ENCODE measurements around the gene MECP2.
A peak's percentile ranks its signal among the peaks of the same experiment; 100 is the strongest.

The MECP2 gene

DNA sequence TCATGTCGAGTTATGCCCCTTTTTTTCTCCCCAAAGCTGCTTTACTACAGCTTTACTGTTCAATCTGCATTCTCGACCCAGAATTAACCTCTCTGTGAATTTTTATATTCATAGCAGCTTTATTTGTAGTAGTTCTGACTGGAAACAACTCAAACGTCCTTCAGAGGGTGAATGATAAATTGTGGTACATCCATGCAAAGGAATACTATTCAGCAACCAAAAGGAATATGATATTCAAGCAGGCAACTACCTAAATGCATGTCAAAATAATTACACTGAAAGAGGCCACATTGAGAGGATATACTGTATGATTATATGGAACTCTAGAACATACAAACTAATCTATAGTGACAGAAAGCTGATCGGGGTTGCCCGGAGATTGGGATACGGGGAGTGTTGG lies 20.0 kb upstream of the MECP2 start:
- TF ChIP-seq ZFP30 (CRISPR knock-in tag; IDR thresholded peaks at IDR 0.05): no peak
- no peak for TF ChIP-seq CSDC2 (CRISPR knock-in tag; IDR thresholded peaks at IDR 0.05)
- TF ChIP-seq ZNF565 (CRISPR knock-in tag; conservative IDR thresholded peaks at IDR 0.05; ENCODE audit: low read depth): no peak
- TF ChIP-seq TCF4 (CRISPR knock-in tag; IDR thresholded peaks at IDR 0.05; ENCODE audit: borderline replicate concordance): no peak
- no peak for TF ChIP-seq CREB5 (CRISPR knock-in tag; IDR thresholded peaks at IDR 0.05; ENCODE audit: low read depth)
- TF ChIP-seq ZNF70 (CRISPR knock-in tag; IDR thresholded peaks at IDR 0.05): no peak
- TF ChIP-seq, protein P1, sequence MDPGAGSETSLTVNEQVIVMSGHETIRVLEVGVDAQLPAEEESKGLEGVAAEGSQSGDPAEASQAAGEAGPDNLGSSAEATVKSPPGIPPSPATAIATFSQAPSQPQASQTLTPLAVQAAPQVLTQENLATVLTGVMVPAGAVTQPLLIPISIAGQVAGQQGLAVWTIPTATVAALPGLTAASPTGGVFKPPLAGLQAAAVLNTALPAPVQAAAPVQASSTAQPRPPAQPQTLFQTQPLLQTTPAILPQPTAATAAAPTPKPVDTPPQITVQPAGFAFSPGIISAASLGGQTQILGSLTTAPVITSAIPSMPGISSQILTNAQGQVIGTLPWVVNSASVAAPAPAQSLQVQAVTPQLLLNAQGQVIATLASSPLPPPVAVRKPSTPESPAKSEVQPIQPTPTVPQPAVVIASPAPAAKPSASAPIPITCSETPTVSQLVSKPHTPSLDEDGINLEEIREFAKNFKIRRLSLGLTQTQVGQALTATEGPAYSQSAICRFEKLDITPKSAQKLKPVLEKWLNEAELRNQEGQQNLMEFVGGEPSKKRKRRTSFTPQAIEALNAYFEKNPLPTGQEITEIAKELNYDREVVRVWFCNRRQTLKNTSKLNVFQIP (CRISPR knock-in tag; IDR thresholded peaks at IDR 0.05; ENCODE audit: borderline replicate concordance, low read depth): no peak
- TF ChIP-seq ARNTL (CRISPR knock-in tag; IDR thresholded peaks at IDR 0.05; ENCODE audit: borderline replicate concordance, low read depth): no peak
- peak; percentile 92 for TF ChIP-seq ZNF8 (CRISPR knock-in tag; IDR thresholded peaks at IDR 0.05)
- no peak for ATAC-seq

GRCh38 chrX:154116426-154117211 lies 19.1 kb upstream of the MECP2 start:
- TF ChIP-seq ZNF8 (CRISPR knock-in tag; IDR thresholded peaks at IDR 0.05) (no peak), ISL1 (CRISPR knock-in tag; IDR thresholded peaks at IDR 0.05) (no peak), CREB5 (CRISPR knock-in tag; IDR thresholded peaks at IDR 0.05; ENCODE audit: low read depth) (no peak), PPARA (CRISPR knock-in tag; IDR thresholded peaks at IDR 0.05; ENCODE audit: borderline replicate concordance) (no peak), CSDC2 (CRISPR knock-in tag; IDR thresholded peaks at IDR 0.05) (no peak), GLIS3 (CRISPR knock-in tag; IDR thresholded peaks at IDR 0.05) (no peak), ZNF70 (CRISPR knock-in tag; IDR thresholded peaks at IDR 0.05) (no peak), ZC3H10 (CRISPR knock-in tag; IDR thresholded peaks at IDR 0.05) (no peak), TOX (CRISPR knock-in tag; IDR thresholded peaks at IDR 0.05; ENCODE audit: borderline replicate concordance) (no peak), BACH2 (CRISPR knock-in tag; IDR thresholded peaks at IDR 0.05; ENCODE audit: borderline replicate concordance) (no peak), ZFP30 (CRISPR knock-in tag; IDR thresholded peaks at IDR 0.05) (no peak)
- TF ChIP-seq, protein P2, sequence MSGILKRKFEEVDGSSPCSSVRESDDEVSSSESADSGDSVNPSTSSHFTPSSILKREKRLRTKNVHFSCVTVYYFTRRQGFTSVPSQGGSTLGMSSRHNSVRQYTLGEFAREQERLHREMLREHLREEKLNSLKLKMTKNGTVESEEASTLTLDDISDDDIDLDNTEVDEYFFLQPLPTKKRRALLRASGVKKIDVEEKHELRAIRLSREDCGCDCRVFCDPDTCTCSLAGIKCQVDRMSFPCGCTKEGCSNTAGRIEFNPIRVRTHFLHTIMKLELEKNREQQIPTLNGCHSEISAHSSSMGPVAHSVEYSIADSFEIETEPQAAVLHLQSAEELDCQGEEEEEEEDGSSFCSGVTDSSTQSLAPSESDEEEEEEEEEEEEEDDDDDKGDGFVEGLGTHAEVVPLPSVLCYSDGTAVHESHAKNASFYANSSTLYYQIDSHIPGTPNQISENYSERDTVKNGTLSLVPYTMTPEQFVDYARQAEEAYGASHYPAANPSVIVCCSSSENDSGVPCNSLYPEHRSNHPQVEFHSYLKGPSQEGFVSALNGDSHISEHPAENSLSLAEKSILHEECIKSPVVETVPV (CRISPR knock-in tag; IDR thresholded peaks at IDR 0.05): no peak

GRCh38 chrX:154115750-154116149 lies 18.2 kb upstream of the MECP2 start:
- ATAC-seq: no peak
- no peak for TF ChIP-seq GLIS3 (CRISPR knock-in tag; IDR thresholded peaks at IDR 0.05)
- TF ChIP-seq RARB (CRISPR knock-in tag; IDR thresholded peaks at IDR 0.05): no peak
- TF ChIP-seq CSDC2 (CRISPR knock-in tag; IDR thresholded peaks at IDR 0.05): no peak
- no peak for TF ChIP-seq ZNF565 (CRISPR knock-in tag; conservative IDR thresholded peaks at IDR 0.05; ENCODE audit: low read depth)
- no peak for TF ChIP-seq TOX (CRISPR knock-in tag; IDR thresholded peaks at IDR 0.05; ENCODE audit: borderline replicate concordance)
- TF ChIP-seq TCF4 (CRISPR knock-in tag; IDR thresholded peaks at IDR 0.05; ENCODE audit: borderline replicate concordance): no peak

More at GRCh38 chrX:154116426-154117211, 19.1 kb upstream of the MECP2 start:
- no peak for ATAC-seq

DNA sequence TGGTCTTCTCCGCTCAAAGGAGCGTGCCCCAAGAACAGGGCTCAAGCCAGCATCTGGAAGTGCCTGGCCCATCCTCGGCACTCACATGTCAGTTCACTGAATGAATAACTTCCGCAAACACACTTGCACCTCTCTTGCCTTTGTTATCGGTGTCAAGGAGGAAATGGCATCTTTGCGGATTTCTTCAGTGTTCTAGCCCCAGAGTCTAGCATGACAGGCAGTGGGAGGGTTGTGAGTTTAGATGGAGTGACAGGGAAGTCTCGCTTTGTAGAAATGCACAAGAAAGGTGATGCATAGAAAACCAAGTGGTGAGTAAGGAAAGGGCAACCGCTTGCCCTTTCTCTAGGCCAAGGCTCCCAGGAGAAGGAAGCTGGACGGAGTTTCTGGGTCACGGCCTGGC lies 17.6 kb upstream of the MECP2 start:
- TF ChIP-seq ARNTL (CRISPR knock-in tag; IDR thresholded peaks at IDR 0.05; ENCODE audit: borderline replicate concordance, low read depth): no peak
- TF ChIP-seq TSHZ2 (CRISPR knock-in tag; IDR thresholded peaks at IDR 0.05): no peak
- TF ChIP-seq, protein P2 (CRISPR knock-in tag; IDR thresholded peaks at IDR 0.05): no peak
- no peak for TF ChIP-seq TOX (CRISPR knock-in tag; IDR thresholded peaks at IDR 0.05; ENCODE audit: borderline replicate concordance)
- no peak for TF ChIP-seq BACH2 (CRISPR knock-in tag; IDR thresholded peaks at IDR 0.05; ENCODE audit: borderline replicate concordance)
- TF ChIP-seq RARB (CRISPR knock-in tag; IDR thresholded peaks at IDR 0.05): no peak
- TF ChIP-seq ZFP3 (CRISPR knock-in tag; IDR thresholded peaks at IDR 0.05): no peak
- TF ChIP-seq OSR1 (CRISPR knock-in tag; IDR thresholded peaks at IDR 0.05): no peak
- no peak for TF ChIP-seq ISL1 (CRISPR knock-in tag; IDR thresholded peaks at IDR 0.05)
- TF ChIP-seq ZNF70 (CRISPR knock-in tag; IDR thresholded peaks at IDR 0.05): no peak
- TF ChIP-seq ZNF8 (CRISPR knock-in tag; IDR thresholded peaks at IDR 0.05): no peak
- no peak for TF ChIP-seq ZC3H10 (CRISPR knock-in tag; IDR thresholded peaks at IDR 0.05)
- no peak for TF ChIP-seq PPARA (CRISPR knock-in tag; IDR thresholded peaks at IDR 0.05; ENCODE audit: borderline replicate concordance)
- no peak for TF ChIP-seq CSDC2 (CRISPR knock-in tag; IDR thresholded peaks at IDR 0.05)
- no peak for TF ChIP-seq ZNF565 (CRISPR knock-in tag; conservative IDR thresholded peaks at IDR 0.05; ENCODE audit: low read depth)
- no peak for ATAC-seq

Measured in SK-N-SH treated with all-trans-retinoic acid at 6 μM for 48 hours (cell line).